Right ventricle myocardium inferior (tissue), 1 donor: ENCODE results near the gene ACVR1. TPM values are rescaled to one million over a fixed set of nuclear protein-coding genes. Genes with fewer than 3 reads are reported as not detected.

Experiments
- ATAC-seq: fragments of 200-7000 bp; cut with Tn5 transposase; one replicate; pipeline ENCODE4 v1.9.1; 2020; ENCODE audit warnings: mild to moderate bottlenecking, moderate library complexity
- DNase-seq: peaks from one replicate; pipeline ENCODE4 v3.0.0; 2021; ENCODE audit errors: missing footprints
- intact Hi-C: fragments of 100-400 bp; cut with DNase I; formaldehyde crosslinking; loops from one replicate; pipeline ENCODE4 v1.11.0; 2022
- total RNA-seq: library from RNA; stranded (reverse); fragmentation: NEBNext Ultra II Directional; extraction: Animal tissue kit (Norgen Biotek cat#: 25700); gene quantifications from one replicate; pipeline ENCODE4 v1.2.1, GENCODE V29; 2021
- donor health status: DM: no; HTN: yes; CAD: no; lungs with severe emphysema.

The ACVR1 gene
- total RNA-seq, 1 donor from 2014 or later = 25.3 TPM

GRCh38 chr2:157815421-157815820, 60.7 kb downstream of the ACVR1 start:
- ATAC-seq (no peak), DNase-seq (no peak)
- intact Hi-C loops = no loop called here

- DNase-seq (no peak), ATAC-seq (no peak)
- intact Hi-C loops = no loop called here
These were observed 62.7 kb downstream of the ACVR1 start for GRCh38 chr2:157813467-157813866.

- DNase-seq = no peak
- intact Hi-C loops = no loop called here
- ATAC-seq = peak; percentile 51
These were observed 66.1 kb downstream of the ACVR1 start for GRCh38 chr2:157810037-157810436.

- intact Hi-C loops = no loop called here
- DNase-seq (no peak), ATAC-seq (no peak)
These were observed 66.9 kb downstream of the ACVR1 start for GRCh38 chr2:157809212-157809611.

- ATAC-seq (peak; percentile 55), DNase-seq (no peak)
- intact Hi-C loops = no loop called here
These were observed 67.7 kb downstream of the ACVR1 start for GRCh38 chr2:157808421-157808820.

GRCh38 chr2:157806426-157807077, 69.6 kb downstream of the ACVR1 start:
- DNase-seq = no peak
- no peak for ATAC-seq
- intact Hi-C loops = no loop called here

- DNase-seq = no peak
- ATAC-seq = no peak
- intact Hi-C loops = no loop called here
These were observed 70.6 kb downstream of the ACVR1 start for GRCh38 chr2:157805519-157805918.

GRCh38 chr2:157804355-157804754, 71.8 kb downstream of the ACVR1 start:
- no peak for ATAC-seq
- no peak for DNase-seq
- intact Hi-C loops = no loop called here

- DNase-seq = no peak
- intact Hi-C loops = no loop called here
- ATAC-seq = no peak
These were observed 72.2 kb downstream of the ACVR1 start for GRCh38 chr2:157803952-157804351.

- ATAC-seq (no peak), DNase-seq (no peak)
- intact Hi-C loops = no loop called here
These were observed 72.7 kb downstream of the ACVR1 start for GRCh38 chr2:157803476-157803875.

- no peak for DNase-seq
- ATAC-seq = no peak
- intact Hi-C loops = no loop called here
These were observed 75.2 kb downstream of the ACVR1 start for GRCh38 chr2:157800838-157801495.

- intact Hi-C loops = no loop called here
- DNase-seq (no peak), ATAC-seq (no peak)
These were observed 83.0 kb downstream of the ACVR1 start for GRCh38 chr2:157793053-157793612.

GRCh38 chr2:157792335-157793052, 83.6 kb downstream of the ACVR1 start:
- no peak for ATAC-seq
- intact Hi-C loops = no loop called here
- DNase-seq = no peak

- ATAC-seq = no peak
- intact Hi-C loops = no loop called here
- no peak for DNase-seq
These were observed 85.3 kb downstream of the ACVR1 start for GRCh38 chr2:157790780-157791179.

GRCh38 chr2:157789933-157790511, 86.1 kb downstream of the ACVR1 start:
- DNase-seq (peak; percentile 51), ATAC-seq (peak; percentile 93)
- intact Hi-C loops = loop anchor here (1.0 kb wide), 1 partner anchor 48 kb away; no protein-coding TSS in a partner anchor

GRCh38 chr2:157789256-157789655, 86.9 kb downstream of the ACVR1 start:
- ATAC-seq = peak; percentile 29

GRCh38 chr2:157788201-157788600, 87.9 kb downstream of the ACVR1 start:
- ATAC-seq (no peak), DNase-seq (no peak)
- intact Hi-C loops = no loop called here

More at GRCh38 chr2:157789256-157789655, 86.9 kb downstream of the ACVR1 start:
- intact Hi-C loops = loop anchor here (1.0 kb wide), 1 partner anchor 49 kb away; no protein-coding TSS in a partner anchor
- no peak for DNase-seq

GRCh38 chr2:157787364-157787938, 88.7 kb downstream of the ACVR1 start:
- intact Hi-C loops = no loop called here
- ATAC-seq (no peak), DNase-seq (no peak)
